MM.1S (cell line): Measurements from ENCODE around the gene F2RL3.
"Not testable (repeated sequence)": the region's sequence is repeated elsewhere in the genome, so short reads cannot be mapped to it uniquely, and the experiment has no call there.

Experiments used
- EZH2 ChIP-seq: fragments of 300-600 bp; sonication (generic); optimal IDR thresholded peaks from 2 replicates; pipeline ENCODE3; 2017; ENCODE audit warnings: low read depth, mild to moderate bottlenecking, antibody characterized with exemption, low read length, mixed read lengths
- TF ChIP-seq, protein P1 (sequence below): fragments of 300-600 bp; sonication (generic); IDR thresholded peaks from 2 replicates; pipeline ENCODE4 v1.5.1; 2016; ENCODE audit warnings: antibody characterized with exemption, low read length, mixed read lengths

DNA sequence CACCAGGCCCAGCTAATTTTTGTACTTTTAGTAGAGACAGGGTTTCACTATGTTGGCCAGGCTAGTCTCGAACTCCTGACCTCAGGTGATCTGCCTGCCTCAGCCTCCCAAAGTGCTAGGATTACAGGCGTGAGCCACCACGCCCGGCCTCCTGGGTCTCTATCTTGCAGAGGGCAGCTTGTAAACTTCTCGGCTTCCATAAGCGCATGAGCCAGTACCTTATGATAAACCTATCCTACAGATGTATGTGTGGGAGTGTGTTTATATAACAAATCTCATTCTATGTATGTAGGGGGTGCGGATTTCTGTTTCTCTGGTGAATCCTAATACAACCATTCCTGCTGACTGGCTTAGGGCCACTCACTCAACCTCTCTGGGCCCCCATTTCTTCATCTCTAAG, 51.3 kb downstream of the F2RL3 start:
- TF ChIP-seq, protein P1, sequence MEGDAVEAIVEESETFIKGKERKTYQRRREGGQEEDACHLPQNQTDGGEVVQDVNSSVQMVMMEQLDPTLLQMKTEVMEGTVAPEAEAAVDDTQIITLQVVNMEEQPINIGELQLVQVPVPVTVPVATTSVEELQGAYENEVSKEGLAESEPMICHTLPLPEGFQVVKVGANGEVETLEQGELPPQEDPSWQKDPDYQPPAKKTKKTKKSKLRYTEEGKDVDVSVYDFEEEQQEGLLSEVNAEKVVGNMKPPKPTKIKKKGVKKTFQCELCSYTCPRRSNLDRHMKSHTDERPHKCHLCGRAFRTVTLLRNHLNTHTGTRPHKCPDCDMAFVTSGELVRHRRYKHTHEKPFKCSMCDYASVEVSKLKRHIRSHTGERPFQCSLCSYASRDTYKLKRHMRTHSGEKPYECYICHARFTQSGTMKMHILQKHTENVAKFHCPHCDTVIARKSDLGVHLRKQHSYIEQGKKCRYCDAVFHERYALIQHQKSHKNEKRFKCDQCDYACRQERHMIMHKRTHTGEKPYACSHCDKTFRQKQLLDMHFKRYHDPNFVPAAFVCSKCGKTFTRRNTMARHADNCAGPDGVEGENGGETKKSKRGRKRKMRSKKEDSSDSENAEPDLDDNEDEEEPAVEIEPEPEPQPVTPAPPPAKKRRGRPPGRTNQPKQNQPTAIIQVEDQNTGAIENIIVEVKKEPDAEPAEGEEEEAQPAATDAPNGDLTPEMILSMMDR = not testable (repeated sequence)
- not testable (repeated sequence) for TF ChIP-seq EZH2
